HG02840 (cell line): ENCODE results near the gene ETDC.

ENCODE experiments used
- ATAC-seq: cut with Tn5 transposase; IDR thresholded peaks from one replicate; pipeline ENCODE4 v1.9.1; 2021; ENCODE audit warnings: mild to moderate bottlenecking, moderate library complexity, moderate number of reproducible peaks; ENCODE audit not compliant: unreplicated experiment, low FRiP score

The ETDC gene

DNA sequence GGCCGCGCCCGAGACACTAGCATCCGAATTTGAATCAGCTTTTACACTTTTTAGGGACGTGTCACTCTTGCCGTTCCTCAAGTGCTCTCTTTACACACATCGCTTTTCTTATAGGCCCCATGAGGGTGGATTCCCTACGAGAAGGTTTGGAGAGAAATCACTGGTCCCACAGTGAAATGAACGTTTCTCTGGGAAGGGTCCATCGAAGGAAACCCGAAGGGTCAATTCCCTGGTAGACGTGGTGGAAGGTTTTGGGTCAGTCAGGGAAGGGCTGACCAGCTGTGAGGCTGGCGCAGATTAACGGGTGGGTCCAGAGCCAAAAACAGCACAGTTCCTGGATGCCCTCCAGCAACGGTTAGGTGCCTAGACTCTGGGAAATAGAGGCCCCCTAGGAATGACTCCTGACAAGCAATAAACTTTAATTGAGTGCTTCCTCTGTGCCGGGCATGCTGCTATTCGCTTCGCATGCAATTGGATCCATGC is 35.9 kb downstream of the ETDC start:
- no peak for ATAC-seq

DNA sequence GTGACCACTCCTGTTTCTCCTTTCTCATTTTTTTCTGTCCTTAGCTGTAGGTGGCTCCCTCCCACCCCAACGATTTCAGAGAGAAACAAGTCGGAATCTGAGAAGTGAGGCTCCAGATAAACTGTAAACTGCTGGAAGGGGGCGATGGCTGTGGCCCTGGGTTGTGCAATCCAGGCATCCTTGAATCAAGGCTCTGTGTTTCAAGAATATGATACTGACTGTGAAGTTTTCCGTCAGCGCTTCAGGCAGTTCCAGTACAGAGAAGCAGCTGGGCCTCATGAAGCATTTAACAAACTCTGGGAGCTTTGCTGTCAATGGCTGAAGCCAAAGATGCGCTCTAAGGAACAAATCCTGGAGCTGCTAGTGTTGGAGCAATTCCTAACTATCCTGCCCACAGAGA is 37.7 kb downstream of the ETDC start:
- ATAC-seq, result no peak

GRCh38 chrX:135347381-135348016 is 38.2 kb downstream of the ETDC start:
- no peak for ATAC-seq

GRCh38 chrX:135354288-135354687 is 45.0 kb downstream of the ETDC start:
- ATAC-seq, result no peak
